Body of pancreas (tissue), 4 donors: ENCODE results near the gene REPIN1. TPM values are rescaled to one million over a fixed set of nuclear protein-coding genes. Genes with fewer than 3 reads are reported as not detected.

Experiments used
- ATAC-seq: fragments of 150-250 bp; one replicate; pipeline ENCODE4 v1.9.1; 2016
- DNase-seq, 4 donors: peaks; one replicate each; pipeline ENCODE4 v3.0.0-alpha.2; 2019
- H3K27ac ChIP-seq, 4 donors: fragments of 200-600 bp; sonication (generic); 1 replicate in 3 of 4; 2 replicates in 1 of 4; pipeline versions ENCODE4 v1.5.1 to v1.6.1; 2016 to 2019; ENCODE audit warnings: mild to moderate bottlenecking in 1 of 4, mixed read lengths in 1 of 4, moderate library complexity in 1 of 4
- H3K27me3 ChIP-seq, 2 donors: fragments of 200-600 bp; sonication (generic); one replicate each; pipeline ENCODE4 v1.6.0; 2016; ENCODE audit warnings: mild to moderate bottlenecking in 1 of 2
- H3K36me3 ChIP-seq, 2 donors: fragments of 200-600 bp; sonication (generic); replicated peaks in 1 of 2; 2 replicates each; pipeline ENCODE4 v1.5.1; 2016; ENCODE audit warnings: low read depth in 2 of 2; ENCODE audit not compliant: insufficient read depth in 1 of 2
- H3K4me1 ChIP-seq: fragments of 200-600 bp; sonication (generic); one replicate; pipeline ENCODE4 v1.6.0; 2016
- H3K4me3 ChIP-seq, 2 donors: fragments of 200-600 bp; sonication (generic); 1 replicate in 1 of 2; 2 replicates in 1 of 2; pipeline ENCODE4 v1.5.1; 2016 to 2019
- H3K9me3 ChIP-seq, 3 donors: fragments of 200-600 bp; sonication (generic); 1 replicate in 2 of 3; 2 replicates in 1 of 3; pipeline ENCODE4 v1.5.1; 2016
- POLR2A ChIP-seq, 3 donors: fragments of 450-650 bp; IDR thresholded peaks; one replicate each; pipeline ENCODE4 v1.6.1; 2016; ENCODE audit warnings: antibody characterized with exemption in 3 of 3, mild to moderate bottlenecking in 2 of 3
- WGBS, 2 donors: methylation state at CpG; one replicate each; pipeline ENCODE4 v1.1.5; 2017; 5-methylcytosine and 5-hydroxymethylcytosine counted together
- intact Hi-C: fragments of 100-400 bp; cut with DNase I; formaldehyde crosslinking; loops from one replicate; pipeline ENCODE4 v1.15.1; 2023
- total RNA-seq, 2 donors: library from RNA; depleted of rRNA; stranded (reverse); fragments of >200 nt; gene quantifications; one replicate each; pipeline ENCODE4 v1.1.0, GENCODE V29; 2016
- TF ChIP-seq, protein P1 (sequence below), 7 experiments: fragments of 450-650 bp in 4 of 7; fragments of 200-600 bp in 3 of 7; sonication (generic) in 3 of 7; IDR thresholded peaks; one replicate each; pipeline ENCODE4 v1.5.1; 2016 to 2019; ENCODE audit warnings: antibody characterized with exemption in 7 of 7

The REPIN1 gene
- total RNA-seq, 2 donors from 2014 or later, result 77.0 to 117 TPM

DNA sequence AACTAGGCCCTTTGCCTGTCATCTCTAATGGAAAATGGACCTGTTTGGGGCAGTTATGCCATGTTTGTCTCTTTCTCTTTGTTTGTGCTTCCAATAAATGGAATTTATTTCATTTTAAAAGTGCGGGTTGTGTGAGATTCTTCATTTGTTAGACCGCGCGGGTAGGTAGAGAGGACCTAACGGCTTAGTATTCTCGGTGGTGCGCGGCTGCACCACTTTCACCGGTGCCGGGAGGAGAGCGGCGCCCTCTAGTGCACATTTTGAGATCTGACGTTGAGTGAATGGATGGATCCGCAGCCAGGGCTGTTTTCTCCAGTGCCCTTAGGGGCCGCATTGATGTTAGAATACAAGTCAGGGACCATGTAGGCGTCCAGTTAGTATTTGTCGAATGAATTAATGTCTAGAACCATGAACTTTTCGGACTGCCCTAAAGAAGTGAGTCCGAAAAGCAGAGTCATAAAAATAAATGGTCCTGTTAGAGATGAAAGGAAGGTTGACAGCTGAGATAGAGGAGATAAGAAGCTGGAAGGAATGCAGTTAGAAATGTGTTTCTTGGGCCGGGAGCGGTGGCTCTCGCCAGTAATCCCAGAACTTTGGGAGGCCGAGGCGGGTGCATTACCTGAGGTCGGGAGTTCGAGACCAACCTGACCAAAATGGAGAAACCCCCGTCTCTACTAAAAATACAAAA, 52.5 kb downstream of the REPIN1 start:
- Histone ChIP-seq H3K27me3 (no peaks in the 10 kb centered on the region), H3K36me3 (no peaks in the 10 kb centered on the region), H3K4me1 (peaks cover 6% of the 10 kb centered on the region), H3K27ac (no peak overlapping the region), H3K4me3 (no peak overlapping the region), H3K9me3 (no peaks in the 10 kb centered on the region)
- DNase-seq (peak; percentile 83 to 90 (median 86)), ATAC-seq (peak; percentile 96)
- 11 to 17% methylated on average over 27 of the region's 27 CpGs for WGBS, 2 donors
- TF ChIP-seq, protein P1, sequence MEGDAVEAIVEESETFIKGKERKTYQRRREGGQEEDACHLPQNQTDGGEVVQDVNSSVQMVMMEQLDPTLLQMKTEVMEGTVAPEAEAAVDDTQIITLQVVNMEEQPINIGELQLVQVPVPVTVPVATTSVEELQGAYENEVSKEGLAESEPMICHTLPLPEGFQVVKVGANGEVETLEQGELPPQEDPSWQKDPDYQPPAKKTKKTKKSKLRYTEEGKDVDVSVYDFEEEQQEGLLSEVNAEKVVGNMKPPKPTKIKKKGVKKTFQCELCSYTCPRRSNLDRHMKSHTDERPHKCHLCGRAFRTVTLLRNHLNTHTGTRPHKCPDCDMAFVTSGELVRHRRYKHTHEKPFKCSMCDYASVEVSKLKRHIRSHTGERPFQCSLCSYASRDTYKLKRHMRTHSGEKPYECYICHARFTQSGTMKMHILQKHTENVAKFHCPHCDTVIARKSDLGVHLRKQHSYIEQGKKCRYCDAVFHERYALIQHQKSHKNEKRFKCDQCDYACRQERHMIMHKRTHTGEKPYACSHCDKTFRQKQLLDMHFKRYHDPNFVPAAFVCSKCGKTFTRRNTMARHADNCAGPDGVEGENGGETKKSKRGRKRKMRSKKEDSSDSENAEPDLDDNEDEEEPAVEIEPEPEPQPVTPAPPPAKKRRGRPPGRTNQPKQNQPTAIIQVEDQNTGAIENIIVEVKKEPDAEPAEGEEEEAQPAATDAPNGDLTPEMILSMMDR (IDR thresholded peaks at IDR 0.05), result peak; percentile 74 to 92 (median 87)
- no peak for TF ChIP-seq POLR2A (IDR thresholded peaks at IDR 0.05)
- intact Hi-C loops, result no loop called here

DNA sequence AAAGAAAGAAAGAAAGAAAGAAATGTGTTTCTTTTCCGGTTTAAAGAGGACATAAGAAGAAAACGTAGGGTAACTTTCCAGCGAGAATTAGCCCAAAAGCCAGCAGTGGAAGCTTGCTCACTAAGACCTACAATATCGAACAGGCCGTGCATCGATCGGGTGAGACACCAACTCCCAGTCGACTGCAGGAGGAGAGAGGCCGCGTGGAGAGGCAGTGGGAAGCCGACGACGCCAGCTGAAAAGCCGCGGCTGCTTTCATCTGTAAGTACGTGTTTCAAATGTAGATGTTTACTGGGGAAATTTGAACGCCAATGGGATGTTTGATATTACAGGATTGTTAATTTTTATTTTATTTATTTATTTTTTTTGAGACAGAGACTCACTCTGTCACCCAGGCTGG, 53.2 kb downstream of the REPIN1 start:
- 69 to 72% methylated on average over 17 of the region's 17 CpGs for WGBS, 2 donors
- H3K27me3 ChIP-seq, result no peaks in the 10 kb centered on the region

More for the DNA sequence above, 53.2 kb downstream of the REPIN1 start:
- DNase-seq (peak in 1 of 4 donors; percentile 9), ATAC-seq (no peak)
- Histone ChIP-seq H3K27ac (no peak overlapping the region), H3K4me3 (no peak overlapping the region), H3K4me1 (peaks cover 6% of the 10 kb centered on the region), H3K36me3 (no peaks in the 10 kb centered on the region), H3K9me3 (no peaks in the 10 kb centered on the region)
- intact Hi-C loops, result no loop called here
- TF ChIP-seq POLR2A (IDR thresholded peaks at IDR 0.05), result no peak
- TF ChIP-seq, protein P1 (IDR thresholded peaks at IDR 0.05), result no peak

Other genes with a start within 250 kb of the REPIN1 start
- 10 to 100 TPM in 1 of 2 donors, 1 to 10 TPM in 1; 4.9 to 25.2 TPM for gene LRRC61, start 45.5 kb upstream of the REPIN1 start, total RNA-seq
- gene ACTR3C, start 45.3 kb upstream of the REPIN1 start, total RNA-seq, result 10 to 100 TPM; 35.5 to 69.9 TPM
- gene RARRES2, start 27.2 kb upstream of the REPIN1 start, total RNA-seq, result 100 to 1,000 TPM; 245 to 400 TPM
- 10 to 100 TPM in 1 of 2 donors, 1 to 10 TPM in 1; 6.0 to 10.2 TPM for gene ZNF775, start 10.5 kb downstream of the REPIN1 start, total RNA-seq
- 1 to 10 TPM in 1 of 2 donors, under 1 TPM in 1; 0.99 to 5.4 TPM for gene GIMAP8, start 81.8 kb downstream of the REPIN1 start, total RNA-seq
- gene GIMAP7, start 146.1 kb downstream of the REPIN1 start, total RNA-seq, result 1 to 10 TPM; 3.6 to 5.7 TPM
- 10 to 100 TPM in 1 of 2 donors, 1 to 10 TPM in 1; 8.2 to 13.0 TPM for gene GIMAP4, start 198.6 kb downstream of the REPIN1 start, total RNA-seq